Measurements from ENCODE around the gene SUPT3H.

SUPT3H gene

DNA sequence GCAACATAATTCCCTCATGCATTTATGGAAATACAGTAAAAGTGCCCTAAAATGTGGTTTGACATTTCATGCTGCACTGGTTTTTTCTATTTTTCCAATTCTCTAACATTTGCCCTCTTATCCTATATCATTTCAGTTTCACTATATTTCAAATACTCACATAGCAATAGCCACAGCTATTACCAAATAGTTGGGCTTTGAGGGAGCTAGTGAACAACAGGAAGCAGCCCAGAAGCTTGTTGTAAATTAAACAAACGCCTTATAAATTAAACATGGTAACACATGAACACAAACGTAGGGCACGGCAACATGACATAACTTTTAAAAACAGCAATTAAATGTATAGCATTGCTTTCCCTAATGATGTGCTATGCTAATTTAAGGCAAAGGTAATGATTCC lies 521.3 kb downstream of the SUPT3H start:
- H3K4me3 ChIP-seq (replicated peaks; ENCODE audit: low read depth, low read length) = no peak overlapping the region
- TF ChIP-seq, protein P1, sequence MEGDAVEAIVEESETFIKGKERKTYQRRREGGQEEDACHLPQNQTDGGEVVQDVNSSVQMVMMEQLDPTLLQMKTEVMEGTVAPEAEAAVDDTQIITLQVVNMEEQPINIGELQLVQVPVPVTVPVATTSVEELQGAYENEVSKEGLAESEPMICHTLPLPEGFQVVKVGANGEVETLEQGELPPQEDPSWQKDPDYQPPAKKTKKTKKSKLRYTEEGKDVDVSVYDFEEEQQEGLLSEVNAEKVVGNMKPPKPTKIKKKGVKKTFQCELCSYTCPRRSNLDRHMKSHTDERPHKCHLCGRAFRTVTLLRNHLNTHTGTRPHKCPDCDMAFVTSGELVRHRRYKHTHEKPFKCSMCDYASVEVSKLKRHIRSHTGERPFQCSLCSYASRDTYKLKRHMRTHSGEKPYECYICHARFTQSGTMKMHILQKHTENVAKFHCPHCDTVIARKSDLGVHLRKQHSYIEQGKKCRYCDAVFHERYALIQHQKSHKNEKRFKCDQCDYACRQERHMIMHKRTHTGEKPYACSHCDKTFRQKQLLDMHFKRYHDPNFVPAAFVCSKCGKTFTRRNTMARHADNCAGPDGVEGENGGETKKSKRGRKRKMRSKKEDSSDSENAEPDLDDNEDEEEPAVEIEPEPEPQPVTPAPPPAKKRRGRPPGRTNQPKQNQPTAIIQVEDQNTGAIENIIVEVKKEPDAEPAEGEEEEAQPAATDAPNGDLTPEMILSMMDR (IDR thresholded peaks at IDR 0.05; ENCODE audit: low read depth, low read length, missing control alignments) = no peak
- DNase-seq (ENCODE audit: extremely low read depth, low read depth) = no peak

DNA sequence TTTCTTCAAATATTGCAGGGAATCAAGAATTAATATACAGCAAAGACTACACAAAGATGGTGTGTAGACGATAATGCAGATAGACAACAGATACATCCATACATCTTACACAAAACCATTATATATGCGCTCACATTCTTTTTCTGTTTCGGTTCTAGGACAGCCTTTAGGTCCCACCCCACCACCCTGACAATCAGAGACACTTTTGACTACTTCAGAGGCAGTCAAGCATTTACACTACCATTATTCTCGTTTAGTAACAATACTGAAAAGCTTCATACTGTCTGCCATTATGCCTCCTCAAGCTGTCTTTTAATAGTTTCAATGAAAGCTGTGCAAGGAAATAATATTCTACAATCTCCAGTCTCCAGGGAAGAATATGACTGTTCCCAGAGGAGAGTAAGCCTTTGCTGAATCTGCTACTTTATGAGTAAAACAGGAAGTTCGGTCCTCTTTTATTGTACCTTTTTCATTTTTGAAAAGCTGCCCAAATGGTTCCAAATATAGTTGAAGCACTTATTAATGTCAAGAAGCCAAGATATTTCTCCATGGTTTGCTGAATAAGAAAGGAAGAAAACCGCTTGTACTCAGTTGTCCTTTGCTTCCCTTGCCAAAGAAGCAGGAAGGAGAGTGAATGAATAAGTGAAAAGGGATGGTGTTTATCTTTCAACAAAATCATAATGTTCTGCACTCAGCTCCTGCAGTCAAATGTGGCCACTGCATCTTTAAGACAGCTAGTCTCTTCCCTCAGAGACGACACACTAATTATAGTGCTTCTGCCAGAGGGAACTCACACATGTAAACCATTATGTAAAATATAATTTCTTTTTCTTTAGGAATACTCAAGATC lies 521.9 kb downstream of the SUPT3H start:
- TF ChIP-seq, protein P1 (IDR thresholded peaks at IDR 0.05; ENCODE audit: low read depth, low read length, missing control alignments) = no peak
- DNase-seq (ENCODE audit: extremely low read depth, low read depth) = peak; percentile 14
- H3K4me3 ChIP-seq (replicated peaks; ENCODE audit: low read depth, low read length) = no peak overlapping the region

DNA sequence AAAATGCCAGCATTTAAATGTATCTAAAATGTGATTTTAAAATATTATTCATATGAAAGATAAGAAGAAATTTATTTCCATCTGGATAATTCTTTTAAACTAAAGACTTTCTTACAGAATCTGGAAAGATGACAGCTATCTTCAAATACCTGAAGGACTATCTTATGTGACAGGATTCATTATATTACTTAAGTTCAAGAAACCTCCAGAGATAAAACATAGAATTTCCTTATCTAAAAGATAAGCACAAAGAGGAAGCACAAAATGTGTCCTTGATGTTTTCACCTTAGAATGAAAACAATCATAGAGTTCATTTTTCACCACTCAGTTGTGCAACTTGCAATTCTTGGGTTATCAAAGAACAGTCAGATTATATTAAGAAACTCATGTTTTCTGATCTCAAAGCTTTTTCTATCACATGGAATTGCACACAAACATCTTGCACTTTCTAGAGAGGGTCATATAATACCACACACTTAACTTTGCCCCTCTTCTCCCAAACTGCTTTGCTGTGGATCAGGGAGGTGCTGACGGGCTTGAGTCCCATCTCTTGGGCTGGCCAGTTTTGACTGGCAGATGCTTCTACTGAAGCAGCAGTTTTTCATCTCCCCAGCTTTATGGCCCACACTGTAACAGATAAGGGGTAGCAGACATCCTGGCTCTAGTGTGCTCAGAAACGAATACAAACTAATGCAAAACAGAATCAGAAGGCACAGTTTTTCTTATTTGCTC lies 522.9 kb downstream of the SUPT3H start:
- no peak overlapping the region for H3K4me3 ChIP-seq (replicated peaks; ENCODE audit: low read depth, low read length)
- no peak for DNase-seq (ENCODE audit: extremely low read depth, low read depth)
- TF ChIP-seq, protein P1 (IDR thresholded peaks at IDR 0.05; ENCODE audit: low read depth, low read length, missing control alignments) = no peak

DNA sequence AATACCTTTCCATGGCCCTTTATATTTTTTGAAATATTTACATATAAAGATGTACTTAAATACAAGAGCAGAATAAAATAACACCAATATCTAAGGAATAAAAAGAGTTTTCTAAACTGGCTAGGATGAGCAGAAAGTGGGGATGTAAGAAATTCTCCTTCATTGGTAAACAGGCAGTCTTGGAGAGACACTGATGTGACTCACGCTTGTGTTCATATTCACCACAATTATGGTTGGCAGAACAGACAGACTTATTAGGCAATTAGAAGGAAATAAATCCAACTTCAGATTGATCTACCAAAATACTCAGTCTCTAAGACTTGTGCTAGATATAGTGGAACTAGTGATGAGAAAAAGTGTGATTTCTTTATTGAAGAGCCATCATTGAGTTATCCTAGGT lies 526.6 kb downstream of the SUPT3H start:
- no peak overlapping the region for H3K4me3 ChIP-seq (replicated peaks; ENCODE audit: low read depth, low read length)
- TF ChIP-seq, protein P1 (IDR thresholded peaks at IDR 0.05; ENCODE audit: low read depth, low read length, missing control alignments) = no peak
- DNase-seq (ENCODE audit: extremely low read depth, low read depth) = no peak

DNA sequence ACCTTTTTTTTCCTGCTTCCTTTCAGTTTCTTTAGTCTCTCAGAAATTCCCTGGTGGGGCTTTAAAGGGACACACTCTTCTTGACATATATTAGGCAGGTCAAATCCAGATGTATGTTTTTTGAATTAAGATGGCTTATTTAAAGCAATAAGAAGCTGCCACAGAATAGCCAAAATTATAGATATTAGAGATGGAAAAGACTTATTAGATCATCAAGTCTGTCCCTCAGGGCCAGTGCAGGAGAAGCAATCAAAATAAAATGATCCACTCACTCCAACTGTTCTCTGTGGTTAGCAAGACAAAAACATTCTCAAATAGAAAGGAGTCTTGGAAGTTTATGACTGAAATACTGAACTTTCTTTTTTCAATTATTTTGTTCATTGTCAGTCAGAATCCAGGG lies 527.4 kb downstream of the SUPT3H start:
- TF ChIP-seq, protein P1 (IDR thresholded peaks at IDR 0.05; ENCODE audit: low read depth, low read length, missing control alignments) = no peak
- no peak for DNase-seq (ENCODE audit: extremely low read depth, low read depth)

DNA sequence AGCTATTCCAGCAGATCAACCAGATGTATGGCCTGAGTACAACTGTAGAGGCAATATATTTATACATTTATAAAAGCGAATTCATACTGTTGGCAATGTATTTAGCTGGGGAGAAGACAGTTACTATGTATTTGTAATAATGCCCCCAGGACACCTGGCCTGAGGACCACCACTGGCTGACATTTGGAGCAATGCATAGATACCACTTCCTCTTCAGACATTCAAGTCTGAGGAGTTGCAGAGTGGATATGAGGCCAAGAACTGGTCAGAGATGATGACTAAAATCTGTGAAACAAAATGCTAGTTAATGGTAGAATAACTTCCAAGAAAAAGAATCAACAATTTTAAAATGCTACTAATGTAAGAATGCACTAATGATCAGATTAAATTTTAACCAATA lies 527.9 kb downstream of the SUPT3H start:
- H3K4me3 ChIP-seq (replicated peaks; ENCODE audit: low read depth, low read length) = no peak overlapping the region
- no peak for DNase-seq (ENCODE audit: extremely low read depth, low read depth)
- TF ChIP-seq, protein P1 (IDR thresholded peaks at IDR 0.05; ENCODE audit: low read depth, low read length, missing control alignments) = no peak

More for the DNA sequence above, 527.4 kb downstream of the SUPT3H start:
- no peak overlapping the region for H3K4me3 ChIP-seq (replicated peaks; ENCODE audit: low read depth, low read length)
